Keratinocyte (primary cell): ENCODE data around the gene GRAMD1A.

Experiments used
- EZH2 ChIP-seq: IDR thresholded peaks from one replicate; pipeline ENCODE4 v1.6.1; 2012; ENCODE audit warnings: inconsistent platforms, mild to moderate bottlenecking, low read length, moderate library complexity
- TF ChIP-seq, protein P1 (sequence below), 3 experiments: IDR thresholded peaks in 1 of 3; conservative IDR thresholded peaks in 1 of 3; optimal IDR thresholded peaks in 1 of 3; 2 replicates in 2 of 3; 3 replicates in 1 of 3; pipeline versions ENCODE3 to v1.5.1; 2011; ENCODE audit warnings: low read length in 3 of 3, mild to moderate bottlenecking in 3 of 3, moderate library complexity in 2 of 3, control low read depth in 1 of 3, inconsistent platforms in 1 of 3; ENCODE audit not compliant: insufficient read depth in 2 of 3; ENCODE audit errors: extremely low read depth in 1 of 3

DNA sequence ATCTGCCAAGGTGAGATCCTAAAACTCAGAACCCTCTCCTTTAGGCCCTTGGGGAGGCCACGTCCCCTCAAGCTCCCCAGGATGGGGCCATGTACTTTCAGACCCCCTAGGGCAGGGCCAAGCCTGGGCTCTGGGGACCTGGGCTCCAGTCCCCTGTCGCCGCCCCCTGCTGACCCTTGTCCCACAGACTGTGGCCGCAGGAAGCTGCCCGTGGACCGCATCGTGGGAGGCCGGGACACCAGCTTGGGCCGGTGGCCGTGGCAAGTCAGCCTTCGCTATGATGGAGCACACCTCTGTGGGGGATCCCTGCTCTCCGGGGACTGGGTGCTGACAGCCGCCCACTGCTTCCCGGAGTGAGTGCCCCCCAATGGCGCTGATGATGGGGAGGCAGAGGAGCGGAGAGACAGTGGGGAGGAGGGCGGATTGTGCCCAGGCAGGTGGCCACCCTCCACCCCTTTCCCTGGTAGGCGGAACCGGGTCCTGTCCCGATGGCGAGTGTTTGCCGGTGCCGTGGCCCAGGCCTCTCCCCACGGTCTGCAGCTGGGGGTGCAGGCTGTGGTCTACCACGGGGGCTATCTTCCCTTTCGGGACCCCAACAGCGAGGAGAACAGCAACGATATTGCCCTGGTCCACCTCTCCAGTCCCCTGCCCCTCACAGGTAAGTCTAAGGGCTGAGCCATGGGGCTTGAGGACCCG is 60.2 kb downstream of the GRAMD1A start:
- TF ChIP-seq, protein P1, sequence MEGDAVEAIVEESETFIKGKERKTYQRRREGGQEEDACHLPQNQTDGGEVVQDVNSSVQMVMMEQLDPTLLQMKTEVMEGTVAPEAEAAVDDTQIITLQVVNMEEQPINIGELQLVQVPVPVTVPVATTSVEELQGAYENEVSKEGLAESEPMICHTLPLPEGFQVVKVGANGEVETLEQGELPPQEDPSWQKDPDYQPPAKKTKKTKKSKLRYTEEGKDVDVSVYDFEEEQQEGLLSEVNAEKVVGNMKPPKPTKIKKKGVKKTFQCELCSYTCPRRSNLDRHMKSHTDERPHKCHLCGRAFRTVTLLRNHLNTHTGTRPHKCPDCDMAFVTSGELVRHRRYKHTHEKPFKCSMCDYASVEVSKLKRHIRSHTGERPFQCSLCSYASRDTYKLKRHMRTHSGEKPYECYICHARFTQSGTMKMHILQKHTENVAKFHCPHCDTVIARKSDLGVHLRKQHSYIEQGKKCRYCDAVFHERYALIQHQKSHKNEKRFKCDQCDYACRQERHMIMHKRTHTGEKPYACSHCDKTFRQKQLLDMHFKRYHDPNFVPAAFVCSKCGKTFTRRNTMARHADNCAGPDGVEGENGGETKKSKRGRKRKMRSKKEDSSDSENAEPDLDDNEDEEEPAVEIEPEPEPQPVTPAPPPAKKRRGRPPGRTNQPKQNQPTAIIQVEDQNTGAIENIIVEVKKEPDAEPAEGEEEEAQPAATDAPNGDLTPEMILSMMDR (optimal IDR thresholded peaks at IDR 0.05 in 1 of 3, IDR thresholded peaks at IDR 0.05 in 1 of 3, conservative IDR thresholded peaks at IDR 0.05 in 1 of 3; ENCODE audit: extremely low read depth in 1 of 3, insufficient read depth in 2 of 3, low read length in 3 of 3), result no peak
- no peak for TF ChIP-seq EZH2
